Activated CD4-positive, CD25-positive, alpha-beta regulatory T cell (primary cell): Measurements from ENCODE around the gene PPP2R3A.
A peak's percentile ranks its signal among the peaks of the same experiment; 100 is the strongest.

Experiments used
- DNase-seq, 4 experiments: peaks; one replicate each; lab custom pipeline; 2025; lab: John Stamatoyannopoulos, UW

PPP2R3A gene

GRCh38 chr3:136194409-136195257 lies 229.1 kb downstream of the PPP2R3A start:
- DNase-seq, result peak; percentile 15 to 28 (median 22)

GRCh38 chr3:136195258-136196063 lies 229.9 kb downstream of the PPP2R3A start:
- peak; percentile 63 to 78 (median 74) for DNase-seq

GRCh38 chr3:136196064-136196400 lies 230.5 kb downstream of the PPP2R3A start, which contains the start of gene MSL2:
Gene MSL2, minus strand, starts transcription at chr3:136196335. Its CDS starts 1,222 bp downstream, at chr3:136195113.
- DNase-seq, result no peak

GRCh38 chr3:136196401-136197158 lies 231.1 kb downstream of the PPP2R3A start:
- peak; percentile 93 to 99 (median 94) for DNase-seq

- DNase-seq, result no peak
Measured at GRCh38 chr3:136197159-136197793, 231.7 kb downstream of the PPP2R3A start.
